Lower lobe of right lung (tissue), 2 donors: ENCODE results near the gene MRPS7. TPM values are rescaled to one million over a fixed set of nuclear protein-coding genes. Genes with fewer than 3 reads are reported as not detected.
A peak's percentile ranks its signal among the peaks of the same experiment; 100 is the strongest.

Experiments used
- ATAC-seq, 2 donors: fragments of 200-7000 bp; cut with Tn5 transposase; one replicate each; pipeline ENCODE4 v1.9.1; 2020 to 2022; ENCODE audit warnings: mild to moderate bottlenecking in 2 of 2, moderate library complexity in 2 of 2
- DNase-seq: peaks from one replicate; pipeline ENCODE4 v3.0.0-alpha.2; 2020
- H3K27ac ChIP-seq: fragments of 200-600 bp; one replicate; pipeline ENCODE4 v1.8.0; 2022
- H3K27me3 ChIP-seq: fragments of 200-600 bp; one replicate; pipeline ENCODE4 v1.8.0; 2022; ENCODE audit warnings: low read depth
- H3K36me3 ChIP-seq: fragments of 200-600 bp; one replicate; pipeline ENCODE4 v1.8.0; 2022; ENCODE audit warnings: mild to moderate bottlenecking
- H3K4me1 ChIP-seq: fragments of 200-600 bp; one replicate; pipeline ENCODE4 v1.8.0; 2022
- H3K4me3 ChIP-seq: fragments of 200-600 bp; one replicate; pipeline ENCODE4 v1.8.0; 2022; ENCODE audit warnings: mild to moderate bottlenecking
- H3K9me3 ChIP-seq: fragments of 200-600 bp; one replicate; pipeline ENCODE4 v1.8.0; 2022
- intact Hi-C: fragments of 100-400 bp; cut with DNase I; formaldehyde crosslinking; loops from one replicate; pipeline ENCODE4 v1.11.0; 2022
- total RNA-seq: library from RNA; stranded (reverse); fragmentation: NEBNext Ultra II Directional; extraction: Animal tissue kit (Norgen Biotek cat#: 25700); gene quantifications from one replicate; pipeline ENCODE4 v1.2.1, GENCODE V29; 2021
- TF ChIP-seq, protein P1 (sequence below): fragments of 200-600 bp; IDR thresholded peaks from one replicate; pipeline ENCODE4 v1.8.0; 2022; ENCODE audit warnings: antibody characterized with exemption, mild to moderate bottlenecking
- donor health status: DM: no; HTN: yes; CAD: no; lungs with severe emphysema.

The MRPS7 gene
- total RNA-seq, 1 donor from 2014 or later = 38.3 TPM

DNA sequence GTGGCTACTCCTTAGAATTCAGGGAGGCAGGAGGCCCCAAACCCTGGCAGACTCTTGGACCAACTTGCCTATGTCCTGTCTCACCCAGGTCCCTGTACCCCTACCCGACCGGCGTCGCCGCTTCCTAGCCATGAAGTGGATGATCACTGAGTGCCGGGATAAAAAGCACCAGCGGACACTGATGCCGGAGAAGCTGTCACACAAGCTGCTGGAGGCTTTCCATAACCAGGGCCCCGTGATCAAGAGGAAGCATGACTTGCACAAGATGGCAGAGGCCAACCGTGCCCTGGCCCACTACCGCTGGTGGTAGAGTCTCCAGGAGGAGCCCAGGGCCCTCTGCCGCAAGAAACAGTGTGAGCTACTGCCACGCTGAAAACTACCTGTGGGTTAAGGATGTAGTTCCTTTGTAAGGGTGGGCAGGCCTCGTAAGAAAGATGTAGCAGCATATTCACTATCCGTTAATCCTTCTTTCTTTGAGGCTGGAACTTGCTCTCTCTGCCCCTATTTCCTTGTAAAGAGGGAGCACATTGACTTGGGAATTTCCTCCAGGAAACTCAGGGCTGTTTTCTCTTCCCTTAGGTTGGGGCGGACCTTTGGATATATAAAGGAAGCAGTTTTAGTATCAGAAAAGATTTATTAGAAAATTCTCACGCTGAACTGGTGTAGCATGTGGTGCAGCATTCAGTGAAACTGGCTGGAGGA is 4.1 kb downstream of the MRPS7 start:
- intact Hi-C loops = no loop called here
- TF ChIP-seq, protein P1, sequence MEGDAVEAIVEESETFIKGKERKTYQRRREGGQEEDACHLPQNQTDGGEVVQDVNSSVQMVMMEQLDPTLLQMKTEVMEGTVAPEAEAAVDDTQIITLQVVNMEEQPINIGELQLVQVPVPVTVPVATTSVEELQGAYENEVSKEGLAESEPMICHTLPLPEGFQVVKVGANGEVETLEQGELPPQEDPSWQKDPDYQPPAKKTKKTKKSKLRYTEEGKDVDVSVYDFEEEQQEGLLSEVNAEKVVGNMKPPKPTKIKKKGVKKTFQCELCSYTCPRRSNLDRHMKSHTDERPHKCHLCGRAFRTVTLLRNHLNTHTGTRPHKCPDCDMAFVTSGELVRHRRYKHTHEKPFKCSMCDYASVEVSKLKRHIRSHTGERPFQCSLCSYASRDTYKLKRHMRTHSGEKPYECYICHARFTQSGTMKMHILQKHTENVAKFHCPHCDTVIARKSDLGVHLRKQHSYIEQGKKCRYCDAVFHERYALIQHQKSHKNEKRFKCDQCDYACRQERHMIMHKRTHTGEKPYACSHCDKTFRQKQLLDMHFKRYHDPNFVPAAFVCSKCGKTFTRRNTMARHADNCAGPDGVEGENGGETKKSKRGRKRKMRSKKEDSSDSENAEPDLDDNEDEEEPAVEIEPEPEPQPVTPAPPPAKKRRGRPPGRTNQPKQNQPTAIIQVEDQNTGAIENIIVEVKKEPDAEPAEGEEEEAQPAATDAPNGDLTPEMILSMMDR = no peak
- ATAC-seq = no peak
- peaks cover 47% of the 10 kb centered on the region for H3K36me3 ChIP-seq
- no peak overlapping the region for H3K4me3 ChIP-seq
- no peaks in the 10 kb centered on the region for H3K9me3 ChIP-seq
- H3K4me1 ChIP-seq = peaks cover 21% of the 10 kb centered on the region
- no peak overlapping the region for H3K27ac ChIP-seq
- DNase-seq = no peak
- H3K27me3 ChIP-seq = no peaks in the 10 kb centered on the region

DNA sequence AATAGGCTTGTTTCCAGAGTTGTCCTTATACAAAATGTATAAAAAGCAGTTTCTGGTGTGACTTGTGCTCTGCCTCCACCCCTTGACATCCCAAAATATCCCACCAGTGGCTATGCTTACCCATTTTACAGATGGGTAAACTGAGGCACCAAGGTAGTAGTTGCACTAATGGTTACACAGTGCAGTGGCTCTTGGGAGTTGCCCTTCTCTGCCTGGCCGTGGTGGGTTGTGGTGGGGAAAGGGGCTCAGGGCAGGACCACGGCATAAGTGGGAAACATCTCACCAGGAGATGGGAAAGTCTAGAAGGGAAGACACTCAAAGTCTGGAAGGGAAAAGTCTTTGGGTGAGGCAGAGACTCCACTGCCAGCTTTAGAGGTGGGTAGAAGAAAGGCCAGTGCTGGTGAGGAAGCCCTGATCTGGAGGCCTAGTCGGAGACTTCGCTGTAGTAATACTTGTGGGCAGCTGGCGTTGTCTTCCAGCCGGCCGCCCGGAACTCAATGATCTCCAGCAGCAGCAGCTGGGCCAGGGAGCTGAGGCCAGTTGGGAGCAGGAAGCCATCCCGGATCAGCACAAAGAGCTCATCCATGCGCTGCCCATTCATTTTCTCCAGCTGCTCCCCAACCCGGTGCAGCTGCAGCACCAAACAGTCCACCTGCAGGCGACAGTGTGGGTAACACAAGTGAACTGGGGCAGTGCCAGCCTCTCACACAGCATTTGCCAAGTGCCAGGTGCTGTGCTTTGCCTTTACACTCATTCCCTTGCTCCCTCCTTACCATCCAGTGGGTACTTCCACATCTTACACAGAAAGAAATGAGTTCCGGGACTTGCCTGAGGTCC is 4.9 kb downstream of the MRPS7 start:
- peaks cover 47% of the 10 kb centered on the region for H3K36me3 ChIP-seq
- TF ChIP-seq, protein P1 = no peak
- H3K27ac ChIP-seq = no peak overlapping the region
- H3K27me3 ChIP-seq = no peaks in the 10 kb centered on the region
- DNase-seq = no peak
- no peak overlapping the region for H3K4me3 ChIP-seq
- no peaks in the 10 kb centered on the region for H3K9me3 ChIP-seq
- intact Hi-C loops = no loop called here
- no peak for ATAC-seq
- H3K4me1 ChIP-seq = peaks cover 20% of the 10 kb centered on the region

DNA sequence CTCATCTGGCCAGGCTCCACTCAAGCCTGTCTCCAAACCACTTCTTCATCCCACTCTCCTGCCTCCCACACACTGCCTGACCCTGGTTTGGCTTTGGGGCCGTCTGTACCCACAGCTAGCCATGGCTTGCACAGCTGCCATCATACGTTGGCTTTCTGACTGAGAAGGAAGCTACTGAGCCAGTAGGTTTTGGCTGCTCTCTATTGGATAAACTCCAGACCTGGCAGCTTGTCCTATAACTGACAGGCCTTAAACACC is 5.4 kb downstream of the MRPS7 start:
- Histone ChIP-seq H3K27ac (no peak overlapping the region), H3K9me3 (no peaks in the 10 kb centered on the region), H3K4me1 (peaks cover 23% of the 10 kb centered on the region), H3K4me3 (no peak overlapping the region), H3K36me3 (peaks cover 47% of the 10 kb centered on the region), H3K27me3 (no peaks in the 10 kb centered on the region)
- no peak for ATAC-seq
- TF ChIP-seq, protein P1 = no peak
- peak; percentile 70 for DNase-seq
- intact Hi-C loops = no loop called here

DNA sequence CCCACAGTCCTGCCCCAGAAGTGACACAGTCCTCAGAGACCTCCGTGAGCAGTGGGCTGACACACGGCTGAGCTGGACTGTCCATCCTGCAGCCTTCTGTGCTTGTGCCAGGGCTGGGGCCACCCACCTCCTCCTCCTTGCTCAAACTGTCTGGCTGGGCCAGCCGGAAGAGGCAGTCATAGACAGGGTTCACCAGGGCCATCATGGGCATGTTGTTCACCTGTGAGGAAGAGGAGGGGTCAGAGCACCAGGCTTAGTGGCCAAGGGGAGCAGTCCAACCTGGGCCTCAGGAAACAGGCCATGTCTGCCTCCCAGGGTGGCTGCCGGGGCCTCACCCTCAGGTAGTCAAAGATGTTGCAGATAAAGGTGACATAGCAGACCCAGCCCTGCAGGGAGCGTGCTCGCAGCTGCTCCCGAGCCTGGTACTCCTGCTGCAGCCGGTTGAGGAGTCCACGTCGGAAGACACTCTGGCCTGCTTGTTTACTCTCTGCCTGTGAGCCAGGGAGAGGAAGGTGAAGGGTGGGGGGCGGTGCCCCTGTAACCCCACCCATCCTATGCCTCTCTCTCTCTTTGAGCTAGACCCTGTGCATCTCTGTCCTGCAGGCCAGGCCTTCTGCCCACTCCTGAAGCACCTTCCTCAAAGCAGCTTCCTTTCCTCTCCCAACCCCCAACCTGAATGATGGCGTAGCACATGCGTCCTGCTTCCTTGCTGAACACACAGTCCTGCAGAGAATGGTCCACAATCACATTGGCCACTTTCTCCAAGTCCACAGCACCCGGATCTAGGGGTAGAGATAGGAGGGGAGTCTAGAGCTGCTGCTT is 5.9 kb downstream of the MRPS7 start:
- no peaks in the 10 kb centered on the region for H3K9me3 ChIP-seq
- intact Hi-C loops = no loop called here
- H3K27ac ChIP-seq = no peak overlapping the region
- TF ChIP-seq, protein P1 = no peak
- peaks cover 49% of the 10 kb centered on the region for H3K36me3 ChIP-seq
- ATAC-seq (no peak), DNase-seq (no peak)
- no peak overlapping the region for H3K4me3 ChIP-seq
- H3K27me3 ChIP-seq = no peaks in the 10 kb centered on the region
- peaks cover 23% of the 10 kb centered on the region for H3K4me1 ChIP-seq

DNA sequence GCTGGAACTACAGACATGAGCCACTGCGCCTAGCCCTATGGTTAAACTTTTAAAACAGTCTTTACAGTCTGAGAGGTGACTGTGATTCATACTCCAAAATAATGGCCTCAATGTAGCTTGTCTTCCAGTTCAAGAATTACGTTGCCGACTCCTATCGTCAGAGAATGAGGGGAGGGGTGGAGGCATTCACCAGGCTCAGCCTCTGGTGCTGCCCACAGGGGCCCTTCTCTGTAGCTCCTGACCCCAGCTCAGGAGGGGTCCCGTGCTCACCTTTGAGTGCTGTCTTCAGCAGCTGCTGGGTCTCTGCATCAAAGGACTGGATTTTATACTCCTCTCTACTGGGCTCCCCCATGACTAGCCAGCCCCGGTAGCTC is 8.2 kb downstream of the MRPS7 start:
- TF ChIP-seq, protein P1 = no peak
- intact Hi-C loops = no loop called here
- peak overlapping the region; percentile 99 for H3K27ac ChIP-seq
- no peaks in the 10 kb centered on the region for H3K9me3 ChIP-seq
- peaks cover 23% of the 10 kb centered on the region for H3K4me1 ChIP-seq
- H3K36me3 ChIP-seq = peaks cover 50% of the 10 kb centered on the region
- DNase-seq (no peak), ATAC-seq (no peak)
- H3K27me3 ChIP-seq = no peaks in the 10 kb centered on the region
- peak overlapping the region; percentile 93 for H3K4me3 ChIP-seq
